COLO829 (cell line): Measurements from ENCODE around the gene PIK3CD.
"Not testable (repeated sequence)": the region's sequence is repeated elsewhere in the genome, so short reads cannot be mapped to it uniquely, and the experiment has no call there.

Experiments
- DNase-seq: peaks from one replicate; pipeline ENCODE4 v3.0.0; 2012; ENCODE audit warnings: low spot score

Gene PIK3CD

GRCh38 chr1:9689971-9690381 lies 38.4 kb downstream of the PIK3CD start:
- no peak for DNase-seq

- no peak for DNase-seq
Observed at GRCh38 chr1:9690440-9691107, 39.0 kb downstream of the PIK3CD start.

- DNase-seq = no peak
Observed at GRCh38 chr1:9691108-9691445, 39.5 kb downstream of the PIK3CD start.

DNA sequence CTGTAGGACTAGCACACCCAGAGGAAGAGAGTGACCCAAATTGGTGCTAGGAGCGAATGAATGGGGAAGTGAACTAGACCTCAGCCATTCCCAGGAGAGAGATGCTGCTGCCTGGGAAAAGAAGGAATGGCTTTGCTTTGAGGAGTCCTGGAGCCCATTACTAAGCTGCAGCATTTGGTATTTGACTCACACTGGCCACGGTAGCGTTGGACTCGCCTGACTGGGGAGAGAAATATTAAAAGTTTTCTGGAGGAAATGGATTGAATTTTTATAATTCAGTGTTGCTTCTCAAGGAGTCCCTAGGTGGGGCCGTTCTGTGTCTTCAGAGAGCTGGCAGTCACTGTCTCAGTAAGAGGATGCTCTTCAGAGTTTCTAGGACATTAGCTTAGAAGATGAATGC lies 40.2 kb downstream of the PIK3CD start:
- DNase-seq = no peak

DNA sequence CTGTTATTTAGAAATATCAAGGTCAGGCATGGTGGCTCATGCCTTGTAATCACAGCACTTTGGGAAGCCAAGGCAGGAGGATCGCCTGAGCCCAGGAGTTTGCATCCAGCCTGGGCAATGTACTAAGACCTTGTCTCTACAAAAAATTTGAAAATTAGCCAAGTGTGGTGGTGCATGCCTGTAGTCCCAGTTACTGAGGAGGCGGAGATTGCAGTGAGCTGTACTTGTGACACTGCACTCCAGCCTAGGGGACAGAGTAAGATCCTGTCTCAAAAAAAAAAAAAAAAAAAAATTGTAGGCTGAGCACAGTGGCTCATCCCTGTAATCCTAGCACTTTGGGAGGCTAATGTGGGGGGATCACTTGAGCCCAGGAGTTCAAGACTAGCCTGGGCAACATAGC lies 45.3 kb downstream of the PIK3CD start:
- no peak for DNase-seq

DNA sequence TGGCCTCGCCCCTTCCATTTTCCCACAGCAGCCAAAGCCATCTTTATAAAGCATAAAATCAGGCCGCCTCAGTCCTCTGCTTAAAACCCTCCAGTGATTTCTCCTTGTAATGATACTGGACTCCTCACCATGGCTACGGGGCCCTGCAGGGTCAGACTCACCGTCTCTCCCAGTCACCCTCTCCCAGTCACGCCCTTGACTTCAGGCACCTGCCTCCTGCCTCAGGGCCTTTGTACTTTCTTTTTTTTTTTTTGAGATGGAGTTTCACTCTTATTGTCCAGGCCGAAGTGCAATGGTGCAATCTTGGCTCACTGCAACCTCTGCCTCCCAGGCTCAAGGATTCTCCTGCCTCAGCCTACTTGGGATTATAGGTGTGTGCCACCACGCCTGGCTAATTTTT lies 47.8 kb downstream of the PIK3CD start:
- no peak for DNase-seq

- no peak for DNase-seq
Observed at GRCh38 chr1:9700340-9700739, 48.8 kb downstream of the PIK3CD start.

DNA sequence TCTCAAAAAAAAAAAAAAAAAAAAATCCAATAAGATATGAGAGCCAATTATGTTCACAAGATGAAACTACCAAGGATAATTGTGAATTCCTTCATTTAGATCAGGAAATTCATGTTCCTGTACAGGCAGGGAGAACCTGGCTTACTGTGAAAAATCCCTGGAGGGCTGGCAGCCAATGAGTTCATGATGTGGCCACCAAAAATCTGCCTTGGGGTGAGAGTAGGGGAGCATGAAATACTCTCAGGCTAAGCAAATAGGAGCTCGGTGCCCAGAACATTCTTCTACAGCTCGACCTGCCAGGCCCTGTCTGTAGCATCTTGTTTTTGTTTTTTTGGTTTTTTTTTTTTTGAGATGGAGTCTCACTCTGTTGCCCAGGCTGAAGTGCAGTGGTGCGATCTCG lies 50.1 kb downstream of the PIK3CD start:
- no peak for DNase-seq

GRCh38 chr1:9703165-9703509 lies 51.6 kb downstream of the PIK3CD start:
- DNase-seq = no peak

DNA sequence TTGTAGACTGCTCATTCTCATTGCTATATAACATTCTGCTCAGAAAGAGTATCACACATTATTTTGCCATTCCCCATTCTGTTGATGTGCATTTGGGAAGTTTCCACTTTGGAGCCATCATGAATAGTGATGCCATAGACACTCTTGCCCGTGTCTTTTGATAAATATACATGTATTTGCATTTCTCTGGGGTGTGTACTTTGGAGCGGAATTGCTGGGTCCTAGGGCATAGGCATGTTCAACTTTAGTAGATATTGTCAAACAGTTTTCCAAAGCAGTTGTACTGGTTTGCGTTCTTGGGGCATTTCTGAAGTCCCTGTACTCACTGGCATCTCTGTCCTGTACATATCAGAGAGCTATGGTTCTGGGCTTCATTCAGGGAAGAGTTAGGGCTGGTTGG lies 52.1 kb downstream of the PIK3CD start:
- no peak for DNase-seq

GRCh38 chr1:9705337-9706093 lies 54.0 kb downstream of the PIK3CD start:
- DNase-seq = no peak

- no peak for DNase-seq
Observed at GRCh38 chr1:9706178-9706577, 54.6 kb downstream of the PIK3CD start.

DNA sequence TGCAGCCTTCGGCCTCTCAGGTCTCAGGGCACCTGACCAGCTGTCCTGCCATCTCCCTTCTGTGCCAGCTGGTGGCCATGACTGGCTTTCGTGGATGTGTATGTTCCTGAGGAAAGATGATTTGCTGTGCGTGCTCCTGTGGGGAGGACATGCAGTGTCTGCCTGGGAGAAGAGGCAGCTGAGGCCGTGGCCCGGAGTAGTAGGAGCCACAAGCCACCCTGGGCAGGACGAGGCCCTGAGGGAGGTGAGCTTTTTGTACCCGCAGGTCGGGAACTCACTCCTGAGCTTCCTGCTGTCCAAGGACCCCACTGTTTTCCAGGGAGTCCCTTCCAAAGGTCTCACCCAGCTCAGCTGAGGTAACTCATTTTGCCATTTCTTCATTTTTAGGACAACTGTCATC lies 58.5 kb downstream of the PIK3CD start:
- no peak for DNase-seq

- no peak for DNase-seq
Observed at GRCh38 chr1:9711466-9712020, 60.0 kb downstream of the PIK3CD start.

DNA sequence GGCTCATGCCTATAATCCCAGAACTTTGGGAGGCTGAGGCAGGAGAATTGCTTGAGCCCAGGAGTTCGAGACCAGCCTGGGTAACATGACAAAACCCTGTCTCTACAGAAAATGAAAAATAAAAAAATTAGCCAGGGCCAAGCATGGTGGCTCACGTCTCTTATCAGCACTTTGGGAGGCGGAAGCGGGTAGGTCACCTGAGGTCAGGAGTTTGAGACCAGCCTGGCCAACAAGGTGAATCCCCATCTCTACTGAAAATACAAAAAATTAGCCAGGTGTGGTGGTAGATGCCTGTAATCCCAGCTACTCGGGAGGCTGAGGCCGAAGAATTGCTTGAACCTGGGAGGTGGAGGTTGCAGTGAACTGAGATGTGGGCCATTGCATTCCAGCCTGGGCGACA lies 61.2 kb downstream of the PIK3CD start:
- DNase-seq = not testable (repeated sequence)

DNA sequence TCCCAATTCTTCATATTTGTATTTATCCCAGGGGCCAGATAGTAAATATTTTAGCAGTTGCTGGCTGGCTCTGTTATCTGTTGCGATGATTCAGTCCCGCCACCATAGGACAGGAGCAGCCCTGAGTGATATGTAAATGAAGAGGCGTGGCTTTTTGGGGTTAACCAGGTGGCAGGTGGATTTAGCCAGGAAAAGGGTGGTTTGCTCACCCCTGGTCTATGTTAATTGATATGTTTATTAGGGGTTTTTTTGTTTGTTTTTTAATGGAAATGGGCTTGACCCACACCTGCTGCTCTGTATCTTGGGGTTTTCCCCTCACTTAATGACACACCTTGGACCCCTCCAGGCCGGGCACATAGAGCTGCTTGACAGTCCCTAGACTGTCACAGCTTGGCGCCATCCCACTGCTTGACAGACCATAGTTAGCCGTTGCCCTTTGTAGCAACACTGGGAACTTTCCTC lies 62.8 kb downstream of the PIK3CD start:
- DNase-seq = no peak

DNA sequence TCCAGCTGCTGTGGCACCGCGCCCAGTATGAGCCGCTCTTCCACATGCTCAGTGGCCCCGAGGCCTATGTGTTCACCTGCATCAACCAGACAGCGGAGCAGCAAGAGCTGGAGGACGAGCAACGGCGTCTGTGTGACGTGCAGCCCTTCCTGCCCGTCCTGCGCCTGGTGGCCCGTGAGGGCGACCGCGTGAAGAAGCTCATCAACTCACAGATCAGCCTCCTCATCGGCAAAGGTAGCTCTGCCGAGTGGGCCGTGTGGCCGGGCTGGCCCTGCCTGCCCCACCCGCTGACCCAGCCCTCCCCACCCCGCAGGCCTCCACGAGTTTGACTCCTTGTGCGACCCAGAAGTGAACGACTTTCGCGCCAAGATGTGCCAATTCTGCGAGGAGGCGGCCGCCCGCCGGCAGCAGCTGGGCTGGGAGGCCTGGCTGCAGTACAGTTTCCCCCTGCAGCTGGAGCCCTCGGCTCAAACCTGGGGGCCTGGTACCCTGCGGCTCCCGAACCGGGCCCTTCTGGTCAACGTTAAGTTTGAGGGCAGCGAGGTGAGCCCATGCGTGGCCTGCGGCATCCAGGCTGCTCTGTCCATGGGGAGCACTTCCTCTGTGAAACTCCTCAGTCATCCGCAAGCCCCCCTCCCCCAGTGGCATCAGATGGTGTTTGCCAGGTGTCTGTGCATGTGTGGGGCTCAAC lies 64.2 kb downstream of the PIK3CD start:
- no peak for DNase-seq

GRCh38 chr1:9716404-9717192 lies 65.1 kb downstream of the PIK3CD start:
- no peak for DNase-seq

- DNase-seq = peak; percentile 46
Observed at GRCh38 chr1:9717193-9718005, 65.9 kb downstream of the PIK3CD start.

- DNase-seq = no peak
Observed at GRCh38 chr1:9718006-9718680, 66.6 kb downstream of the PIK3CD start.
